Subcutaneous preadipocyte (primary cell): Measurements from ENCODE around the gene UBE2L5. TPM values are rescaled to one million over a fixed set of nuclear protein-coding genes. Genes with fewer than 3 reads are reported as not detected.

Experiments
- total RNA-seq: library from RNA; depleted of rRNA; stranded (reverse); fragments of >200 nt; gene quantifications from 2 replicates; pipeline ENCODE4 v1.2.3, GENCODE V29; 2012

The UBE2L5 gene
- total RNA-seq, result not detected in 2 replicates

DNA sequence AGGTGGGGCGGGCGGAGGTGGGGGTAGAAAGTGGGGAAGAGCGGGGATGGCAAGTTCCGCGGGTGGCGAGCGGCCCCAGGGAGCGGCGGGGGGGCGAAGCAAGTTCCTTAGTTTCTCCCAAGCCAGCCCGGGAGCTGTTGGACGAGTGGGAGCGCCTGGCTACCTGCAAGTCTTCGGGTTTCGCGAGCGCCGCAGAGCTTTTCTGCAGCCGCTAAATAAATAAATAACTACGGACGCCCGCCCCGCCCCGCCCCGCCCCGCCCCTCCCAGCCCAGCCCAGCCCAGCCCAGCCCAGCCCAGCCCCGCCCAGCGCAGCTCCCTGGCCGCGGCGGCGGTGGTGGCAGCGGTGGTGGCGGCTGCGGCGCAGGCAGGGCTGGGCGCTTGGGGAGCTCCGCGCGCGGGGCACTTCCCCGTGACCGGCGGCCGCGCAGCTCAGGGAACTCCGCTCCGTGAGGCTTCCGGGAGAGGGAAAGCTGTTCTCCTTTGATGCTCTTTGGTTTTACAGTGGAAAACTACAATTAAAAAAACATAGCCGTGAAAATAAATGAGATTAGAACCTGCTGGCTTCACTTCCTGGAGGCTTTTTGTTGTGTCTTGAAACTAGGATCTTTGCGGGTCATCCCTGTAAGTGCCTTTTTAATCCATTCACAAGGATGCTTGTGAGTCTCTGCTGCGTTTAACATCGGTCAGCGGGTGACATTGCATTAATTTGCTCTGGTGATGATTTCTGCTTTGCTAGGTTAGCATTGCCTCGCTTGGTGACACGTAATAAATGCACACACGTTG lies at the start of gene UBE2L5:
TSS of gene UBE2L5 (plus strand) at position 440 of the 786 bp plus-strand sequence. CDS start 5,498 bp downstream, outside the sequence.

DNA sequence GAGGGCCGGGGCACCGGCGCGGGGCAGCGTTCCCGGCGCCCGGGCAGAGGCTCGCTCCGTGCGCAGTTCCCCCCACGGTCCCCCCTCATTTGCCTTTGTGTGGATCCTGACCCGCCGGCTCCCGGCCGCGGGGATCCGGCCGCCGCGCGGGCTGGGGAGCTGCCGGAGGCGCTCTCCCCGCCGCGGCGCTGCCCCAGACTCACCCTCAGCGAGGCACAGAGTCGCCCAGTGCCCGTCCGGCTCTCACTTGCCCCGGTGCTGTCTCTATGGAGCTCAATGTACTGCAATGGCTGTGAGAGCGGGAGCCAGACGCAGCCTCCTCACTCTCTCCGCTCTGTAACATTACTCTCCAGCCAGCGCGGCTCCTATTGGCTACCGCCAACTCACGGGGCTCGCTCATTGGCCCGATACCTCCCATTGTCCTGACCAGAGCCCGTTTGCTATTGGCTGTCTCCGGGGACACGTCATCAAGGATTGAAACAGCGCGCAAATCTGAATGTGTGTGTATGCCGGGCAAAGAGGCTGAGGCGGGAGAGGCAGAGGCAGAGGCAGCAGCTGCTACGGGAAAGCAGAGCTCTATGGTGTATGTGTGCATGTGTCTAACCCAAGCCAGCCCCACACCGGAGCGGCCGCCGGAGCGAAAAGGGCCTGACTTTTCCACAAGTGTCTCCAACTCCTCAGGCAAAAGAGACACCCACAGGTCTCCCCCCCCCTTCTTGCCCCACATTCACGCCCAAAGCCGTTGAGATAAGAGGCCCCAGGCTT lies 43.5 kb downstream of the UBE2L5 start, which contains the start of gene HMGB1:
TSS of gene HMGB1 (minus strand) at position 344 of the 765 bp plus-strand sequence. CDS start 2,256 bp downstream, outside the sequence.

Other genes with a start within 250 kb of the UBE2L5 start
- 10.9 and 14.7 TPM in 2 replicates for gene KATNAL1, start 114.9 kb upstream of the UBE2L5 start, total RNA-seq
- gene HMGB1, start 43.4 kb downstream of the UBE2L5 start, total RNA-seq, result 81.6 and 182 TPM in 2 replicates
- 11.3 and 12.9 TPM in 2 replicates for gene USPL1, start 195.4 kb downstream of the UBE2L5 start, total RNA-seq